SK-N-SH (cell line): ENCODE measurements around the gene BRI3BP.

Source experiments
- CTCF ChIP-seq: fragments of 200-600 bp; sonication (generic); IDR thresholded peaks from 2 replicates; pipeline ENCODE4 v1.6.1; 2017; ENCODE audit warnings: antibody characterized with exemption, mild to moderate bottlenecking, moderate library complexity
- JUND ChIP-seq: IDR thresholded peaks from 2 replicates; pipeline ENCODE4 v1.4.0; 2012
- NFIC ChIP-seq: IDR thresholded peaks from 2 replicates; pipeline ENCODE4 v1.4.0; 2012; ENCODE audit warnings: borderline replicate concordance
- NRF1 ChIP-seq: IDR thresholded peaks from 2 replicates; pipeline ENCODE4 v1.6.1; 2012; ENCODE audit warnings: low read depth, mild to moderate bottlenecking, low read length
- POLR2AphosphoS5 ChIP-seq: IDR thresholded peaks from 2 replicates; pipeline ENCODE4 v1.6.1; 2012; ENCODE audit warnings: low read depth, low read length
- RAD21 ChIP-seq: IDR thresholded peaks from 2 replicates; pipeline ENCODE4 v1.6.1; 2012; ENCODE audit warnings: mild to moderate bottlenecking, low read length
- REST ChIP-seq: IDR thresholded peaks from 2 replicates; pipeline ENCODE4 v1.6.1; 2012; ENCODE audit warnings: mild to moderate bottlenecking, low read depth, low read length, moderate library complexity
- SIN3A ChIP-seq: IDR thresholded peaks from 2 replicates; pipeline ENCODE4 v1.6.1; 2012; ENCODE audit warnings: low read depth, mild to moderate bottlenecking, low read length, moderate library complexity, borderline replicate concordance
- TAF1 ChIP-seq: IDR thresholded peaks from 2 replicates; pipeline ENCODE4 v1.6.1; 2012; ENCODE audit warnings: low read depth, mild to moderate bottlenecking, low read length, moderate library complexity, borderline replicate concordance
- TEAD4 ChIP-seq: IDR thresholded peaks from 2 replicates; pipeline ENCODE4 v1.4.0; 2012; ENCODE audit warnings: mild to moderate bottlenecking, borderline replicate concordance; ENCODE audit not compliant: insufficient read depth

- TF ChIP-seq REST (no peak), CTCF (no peak), RAD21 (no peak), POLR2AphosphoS5 (no peak), TEAD4 (no peak), NFIC (no peak), JUND (no peak), TAF1 (no peak), SIN3A (no peak), NRF1 (no peak)
Observed at GRCh38 chr12:124952295-124952694, 41.1 kb upstream of the BRI3BP start.
